ENCODE measurements around the gene DGKI.

DNA sequence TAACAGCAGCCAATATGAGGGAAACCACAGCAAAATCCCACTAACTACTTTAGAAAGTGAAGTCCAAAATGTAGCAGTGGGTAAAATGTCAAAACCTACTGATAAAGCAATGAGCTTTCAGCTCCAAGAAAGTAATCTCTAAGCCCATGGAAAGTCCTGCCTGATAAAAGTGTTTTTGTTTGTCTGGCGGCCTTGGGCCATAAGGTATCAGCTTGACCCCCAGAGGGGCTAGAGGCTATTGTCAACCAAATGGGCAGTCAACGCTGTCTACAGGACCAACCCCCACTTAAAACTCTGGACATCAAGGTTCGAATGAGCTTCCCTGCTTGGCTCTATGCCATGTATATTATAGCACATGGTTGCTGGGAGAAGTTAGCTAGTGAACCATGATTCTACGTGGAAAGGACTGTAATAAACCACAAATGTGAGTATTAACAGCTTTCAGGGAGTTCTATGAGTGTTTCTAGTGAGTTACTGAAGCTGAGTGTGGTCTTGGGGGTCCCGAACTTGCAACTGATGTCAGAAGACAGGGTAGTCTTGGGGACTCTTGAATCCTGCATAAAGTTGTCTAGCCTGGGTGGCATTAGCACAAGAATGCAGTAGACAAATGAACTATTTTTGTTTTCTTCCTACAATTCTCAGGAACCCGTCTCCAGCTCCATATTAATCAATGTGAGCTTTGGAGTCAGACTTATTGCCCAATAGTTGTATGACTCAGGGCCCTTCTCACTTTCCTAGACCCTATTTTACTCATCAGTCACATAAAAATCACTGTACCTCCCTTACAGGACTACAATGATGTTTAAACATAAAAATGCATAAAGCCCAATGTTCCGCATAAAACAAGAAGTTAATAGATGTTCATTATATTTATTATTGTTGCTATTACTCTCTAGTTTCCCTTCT lies 164.9 kb downstream of the DGKI start:
- TF ChIP-seq, protein P1, sequence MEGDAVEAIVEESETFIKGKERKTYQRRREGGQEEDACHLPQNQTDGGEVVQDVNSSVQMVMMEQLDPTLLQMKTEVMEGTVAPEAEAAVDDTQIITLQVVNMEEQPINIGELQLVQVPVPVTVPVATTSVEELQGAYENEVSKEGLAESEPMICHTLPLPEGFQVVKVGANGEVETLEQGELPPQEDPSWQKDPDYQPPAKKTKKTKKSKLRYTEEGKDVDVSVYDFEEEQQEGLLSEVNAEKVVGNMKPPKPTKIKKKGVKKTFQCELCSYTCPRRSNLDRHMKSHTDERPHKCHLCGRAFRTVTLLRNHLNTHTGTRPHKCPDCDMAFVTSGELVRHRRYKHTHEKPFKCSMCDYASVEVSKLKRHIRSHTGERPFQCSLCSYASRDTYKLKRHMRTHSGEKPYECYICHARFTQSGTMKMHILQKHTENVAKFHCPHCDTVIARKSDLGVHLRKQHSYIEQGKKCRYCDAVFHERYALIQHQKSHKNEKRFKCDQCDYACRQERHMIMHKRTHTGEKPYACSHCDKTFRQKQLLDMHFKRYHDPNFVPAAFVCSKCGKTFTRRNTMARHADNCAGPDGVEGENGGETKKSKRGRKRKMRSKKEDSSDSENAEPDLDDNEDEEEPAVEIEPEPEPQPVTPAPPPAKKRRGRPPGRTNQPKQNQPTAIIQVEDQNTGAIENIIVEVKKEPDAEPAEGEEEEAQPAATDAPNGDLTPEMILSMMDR (IDR thresholded peaks at IDR 0.05) = no peak
- TF ChIP-seq POLR2A (IDR thresholded peaks at IDR 0.05) = no peak
